Hepatocyte (in vitro differentiated cells): ENCODE data around the gene LTF. TPM values are rescaled to one million over a fixed set of nuclear protein-coding genes. Genes with fewer than 3 reads are reported as not detected.

Experiments used
- DNase-seq: peaks from one replicate; pipeline ENCODE4 v3.0.0-alpha.2; 2016; ENCODE audit warnings: low spot score
- H2AFZ ChIP-seq: fragments of 200-600 bp; sonication (generic); 2 replicates; pipeline ENCODE4 v1.6.0; 2016; ENCODE audit warnings: antibody characterized with exemption, mild to moderate bottlenecking
- H3K27ac ChIP-seq: fragments of 200-600 bp; sonication (generic); 2 replicates; pipeline ENCODE4 v1.5.1; 2016; ENCODE audit warnings: mild to moderate bottlenecking
- H3K27me3 ChIP-seq: fragments of 200-600 bp; sonication (generic); 2 replicates; pipeline ENCODE4 v1.6.1; 2016
- H3K36me3 ChIP-seq: fragments of 200-600 bp; sonication (generic); replicated peaks from 2 replicates; pipeline ENCODE4 v1.5.1; 2016; ENCODE audit warnings: low read depth; ENCODE audit not compliant: insufficient read depth
- H3K4me1 ChIP-seq: fragments of 200-600 bp; sonication (generic); 2 replicates; pipeline ENCODE4 v1.5.1; 2016; ENCODE audit warnings: mild to moderate bottlenecking, moderate library complexity; ENCODE audit not compliant: insufficient read depth
- H3K4me2 ChIP-seq: fragments of 200-600 bp; sonication (generic); 2 replicates; pipeline ENCODE4 v1.6.0; 2016
- H3K4me3 ChIP-seq: fragments of 200-600 bp; sonication (generic); 2 replicates; pipeline ENCODE4 v1.5.1; 2016; ENCODE audit warnings: mild to moderate bottlenecking
- H3K79me2 ChIP-seq: fragments of 200-600 bp; sonication (generic); 2 replicates; pipeline ENCODE4 v1.6.0; 2017; ENCODE audit warnings: mild to moderate bottlenecking
- H3K9me2 ChIP-seq: fragments of 200-600 bp; sonication (generic); replicated peaks from 2 replicates; pipeline ENCODE4 v1.6.0; 2017; ENCODE audit warnings: mild to moderate bottlenecking; ENCODE audit not compliant: insufficient read depth
- H3K9me3 ChIP-seq: fragments of 200-600 bp; sonication (generic); 2 replicates; pipeline ENCODE4 v1.5.1; 2016; ENCODE audit warnings: low read depth, mild to moderate bottlenecking
- H4K20me1 ChIP-seq: fragments of 200-600 bp; sonication (generic); 2 replicates; pipeline ENCODE4 v1.6.0; 2016; ENCODE audit warnings: mild to moderate bottlenecking; ENCODE audit not compliant: insufficient read depth, poor library complexity, severe bottlenecking
- EZH2 ChIP-seq: fragments of 200-600 bp; sonication (generic); IDR thresholded peaks from 2 replicates; pipeline ENCODE4 v1.6.1; 2016; ENCODE audit warnings: antibody characterized with exemption, mild to moderate bottlenecking, borderline replicate concordance
- EZH2phosphoT487 ChIP-seq: fragments of 200-600 bp; sonication (generic); IDR thresholded peaks from one replicate; pipeline ENCODE4 v1.6.1; 2018; ENCODE audit warnings: antibody characterized with exemption, mild to moderate bottlenecking, low read depth, moderate library complexity; ENCODE audit not compliant: unreplicated experiment, severe bottlenecking
- WGBS: methylation state at CpG from one replicate; pipeline ENCODE4 v1.1.6; 2016; ENCODE audit warnings: low lambda C conversion rate; ENCODE audit errors: missing lambda C conversion rate; 5-methylcytosine and 5-hydroxymethylcytosine counted together
- polyA plus RNA-seq: library from polyadenylated mRNA; unstranded; fragments of >200 nt; fragmentation: Nextera tagmentation; extraction: Ambion mirVana; gene quantifications from 2 replicates; pipeline ENCODE4 v1.2.1, GENCODE V29; 2016
- total RNA-seq: library from RNA; depleted of rRNA; stranded (reverse); fragments of >200 nt; gene quantifications from 2 replicates; pipeline ENCODE4 v1.2.3, GENCODE V29; 2014
- TF ChIP-seq, protein P1 (sequence below): fragments of 200-600 bp; sonication (generic); IDR thresholded peaks from 2 replicates; pipeline ENCODE4 v1.5.1; 2016; ENCODE audit warnings: antibody characterized with exemption, mild to moderate bottlenecking; ENCODE audit not compliant: poor library complexity

Gene LTF
- total and polyA plus RNA-seq, 2 experiments from 2014 or later, result 1.8 TPM; not detected in 1

DNA sequence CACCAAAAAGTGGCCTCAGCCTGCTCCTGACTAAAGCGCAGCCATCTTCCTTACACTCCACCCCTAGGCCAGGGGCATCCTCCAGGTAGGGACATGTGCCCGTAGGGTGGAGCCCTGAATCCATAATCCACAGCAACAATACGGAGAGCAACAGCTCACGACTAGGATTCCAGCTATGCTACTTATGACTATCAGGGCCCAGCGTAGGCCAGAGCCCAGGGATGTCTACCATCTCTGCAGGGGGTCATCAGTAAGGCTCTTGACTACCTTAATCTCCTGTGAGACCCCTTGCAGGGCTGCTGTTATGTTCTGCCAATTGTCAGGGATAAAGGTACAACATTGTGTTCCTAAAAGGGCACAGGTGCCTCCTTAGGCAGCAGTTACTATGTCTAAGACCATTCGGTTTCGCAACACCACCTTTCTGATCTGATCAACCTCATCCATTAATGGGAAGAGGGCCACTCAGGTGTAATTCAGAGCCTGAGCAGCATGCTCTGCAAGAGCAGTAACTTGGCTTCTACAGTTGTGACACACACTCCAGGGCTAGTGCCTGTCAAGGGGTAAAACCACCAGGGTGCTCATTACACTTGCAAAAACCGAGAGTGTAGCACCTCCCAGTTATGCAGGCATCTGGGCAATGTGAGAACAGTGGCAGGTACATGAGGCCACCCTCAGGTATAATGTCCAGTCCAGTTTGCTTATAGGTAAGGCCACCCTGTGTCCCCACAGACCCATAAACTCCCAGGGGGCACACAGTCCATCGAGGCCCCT, 46.7 kb downstream of the LTF start:
- H3K27me3 ChIP-seq, result no peaks in the 10 kb centered on the region
- H3K36me3 ChIP-seq, result no peaks in the 10 kb centered on the region
- H3K4me2 ChIP-seq, result no peak overlapping the region
- H3K4me1 ChIP-seq, result no peaks in the 10 kb centered on the region
- no peak overlapping the region for H3K4me3 ChIP-seq
- no peaks in the 10 kb centered on the region for H3K9me2 ChIP-seq
- no peak overlapping the region for H3K27ac ChIP-seq
- no peak for DNase-seq
- no peaks in the 10 kb centered on the region for H3K79me2 ChIP-seq
- no peaks in the 10 kb centered on the region for H4K20me1 ChIP-seq
- WGBS, result 76% methylated on average over 9 of the region's 9 CpGs
- H3K9me3 ChIP-seq, result no peaks in the 10 kb centered on the region
- no peak overlapping the region for H2AFZ ChIP-seq
- TF ChIP-seq, protein P1, sequence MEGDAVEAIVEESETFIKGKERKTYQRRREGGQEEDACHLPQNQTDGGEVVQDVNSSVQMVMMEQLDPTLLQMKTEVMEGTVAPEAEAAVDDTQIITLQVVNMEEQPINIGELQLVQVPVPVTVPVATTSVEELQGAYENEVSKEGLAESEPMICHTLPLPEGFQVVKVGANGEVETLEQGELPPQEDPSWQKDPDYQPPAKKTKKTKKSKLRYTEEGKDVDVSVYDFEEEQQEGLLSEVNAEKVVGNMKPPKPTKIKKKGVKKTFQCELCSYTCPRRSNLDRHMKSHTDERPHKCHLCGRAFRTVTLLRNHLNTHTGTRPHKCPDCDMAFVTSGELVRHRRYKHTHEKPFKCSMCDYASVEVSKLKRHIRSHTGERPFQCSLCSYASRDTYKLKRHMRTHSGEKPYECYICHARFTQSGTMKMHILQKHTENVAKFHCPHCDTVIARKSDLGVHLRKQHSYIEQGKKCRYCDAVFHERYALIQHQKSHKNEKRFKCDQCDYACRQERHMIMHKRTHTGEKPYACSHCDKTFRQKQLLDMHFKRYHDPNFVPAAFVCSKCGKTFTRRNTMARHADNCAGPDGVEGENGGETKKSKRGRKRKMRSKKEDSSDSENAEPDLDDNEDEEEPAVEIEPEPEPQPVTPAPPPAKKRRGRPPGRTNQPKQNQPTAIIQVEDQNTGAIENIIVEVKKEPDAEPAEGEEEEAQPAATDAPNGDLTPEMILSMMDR, result no peak
- TF ChIP-seq EZH2, result no peak
- no peak for TF ChIP-seq EZH2phosphoT487

DNA sequence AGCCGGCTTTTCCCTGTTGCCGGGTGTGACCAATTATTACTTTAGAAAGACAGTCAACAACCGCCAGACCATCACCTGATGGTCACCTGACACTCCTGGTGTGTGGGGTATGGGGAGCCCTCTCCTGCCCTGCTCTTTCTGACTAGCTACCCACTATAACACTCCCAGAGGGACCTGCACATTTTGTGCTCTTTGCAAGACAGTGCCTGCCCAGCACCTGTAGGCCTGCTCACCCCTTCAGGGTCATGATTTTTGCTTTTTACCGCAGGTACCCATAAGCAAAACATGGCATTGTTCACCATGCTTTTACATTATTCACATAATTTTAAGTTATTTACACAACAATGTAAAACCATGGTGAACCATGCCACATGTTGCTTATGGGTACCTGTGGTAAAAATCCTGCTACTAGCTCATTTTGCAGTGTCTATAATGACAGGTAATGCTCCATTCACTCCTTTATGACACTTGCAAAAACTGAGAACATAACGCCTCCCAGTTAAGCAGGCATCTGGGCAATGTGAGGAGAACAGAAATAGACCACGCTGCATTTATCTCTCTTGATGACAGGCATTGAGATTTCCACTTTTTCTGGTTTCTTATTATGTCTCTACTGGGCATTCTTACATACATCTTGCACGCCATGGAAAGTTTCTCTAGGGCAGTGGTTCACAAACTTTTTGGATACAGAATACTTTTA, 47.7 kb downstream of the LTF start:
- Histone ChIP-seq H3K4me3 (no peak overlapping the region), H4K20me1 (no peaks in the 10 kb centered on the region), H3K79me2 (no peaks in the 10 kb centered on the region), H3K27ac (no peak overlapping the region), H3K4me2 (no peak overlapping the region), H3K9me3 (no peaks in the 10 kb centered on the region), H3K27me3 (no peaks in the 10 kb centered on the region), H3K4me1 (no peaks in the 10 kb centered on the region), H2AFZ (no peak overlapping the region), H3K36me3 (no peaks in the 10 kb centered on the region), H3K9me2 (no peaks in the 10 kb centered on the region)
- TF ChIP-seq EZH2phosphoT487 (no peak), EZH2 (no peak)
- TF ChIP-seq, protein P1, result no peak
- DNase-seq, result no peak
- 85% methylated on average over 7 of the region's 7 CpGs for WGBS

DNA sequence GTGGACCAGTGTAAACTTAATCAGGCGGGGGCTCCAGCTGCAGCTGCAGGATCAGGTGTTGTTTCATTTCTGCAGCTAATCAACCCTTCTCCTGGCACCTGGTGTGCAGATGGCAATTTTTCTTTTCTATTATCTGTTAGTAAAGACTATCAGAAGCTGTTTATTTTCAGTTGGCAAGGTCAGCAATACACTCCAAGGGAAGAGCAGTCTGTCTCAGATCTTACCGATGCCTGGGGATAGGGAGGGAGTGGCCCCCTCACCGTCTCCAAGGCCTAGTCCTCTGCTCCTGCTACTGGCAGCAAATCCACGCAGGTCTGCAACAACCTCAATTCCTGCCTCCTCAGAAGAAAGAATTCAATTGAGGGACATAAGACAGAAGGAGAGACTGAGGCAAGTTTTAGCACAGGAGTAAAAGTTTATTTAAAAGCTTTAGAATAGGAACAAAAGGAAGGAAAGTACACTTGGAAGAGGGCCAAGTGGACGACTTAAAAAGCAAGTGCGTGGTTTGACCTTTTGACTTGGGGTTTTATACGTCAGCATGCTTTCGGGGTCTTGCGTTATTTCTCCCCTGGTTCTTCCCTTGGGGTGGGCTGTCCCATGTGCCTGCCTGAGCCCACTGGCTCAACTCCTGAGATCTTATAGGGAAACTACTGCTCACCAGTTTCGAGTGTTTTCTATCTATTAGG, 48.4 kb downstream of the LTF start:
- H3K27ac ChIP-seq, result no peak overlapping the region
- no peak overlapping the region for H3K4me2 ChIP-seq
- H3K36me3 ChIP-seq, result no peaks in the 10 kb centered on the region
- no peak overlapping the region for H3K4me3 ChIP-seq
- no peaks in the 10 kb centered on the region for H3K9me2 ChIP-seq
- H3K9me3 ChIP-seq, result no peaks in the 10 kb centered on the region
- H3K27me3 ChIP-seq, result no peaks in the 10 kb centered on the region
- no peaks in the 10 kb centered on the region for H4K20me1 ChIP-seq
- H3K79me2 ChIP-seq, result no peaks in the 10 kb centered on the region
- DNase-seq, result no peak
- no peak overlapping the region for H2AFZ ChIP-seq
- TF ChIP-seq, protein P1, result no peak
- TF ChIP-seq EZH2phosphoT487, result no peak
- no peak for TF ChIP-seq EZH2
- no peaks in the 10 kb centered on the region for H3K4me1 ChIP-seq
- WGBS, result 60% methylated on average over 10 of the region's 10 CpGs
